Gastroesophageal sphincter (tissue), 4 donors: ENCODE results near the gene HAUS3. TPM values are rescaled to one million over a fixed set of nuclear protein-coding genes. Genes with fewer than 3 reads are reported as not detected.
"Not testable (repeated sequence)": the region's sequence is repeated elsewhere in the genome, so short reads cannot be mapped to it uniquely, and the experiment has no call there.

ENCODE experiments used
- ATAC-seq: fragments of 150-250 bp; one replicate; pipeline ENCODE4 v1.9.1; 2016; ENCODE audit warnings: mild to moderate bottlenecking, moderate library complexity
- H3K27ac ChIP-seq, 4 donors: fragments of 200-600 bp; sonication (generic) in 3 of 4; 1 replicate in 3 of 4; 2 replicates in 1 of 4; pipeline ENCODE4 v1.5.1; 2016 to 2019
- H3K27me3 ChIP-seq: fragments of 200-600 bp; sonication (generic); one replicate; pipeline ENCODE4 v1.5.1; 2019
- H3K36me3 ChIP-seq, 2 donors: fragments of 200-600 bp; sonication (generic); one replicate each; pipeline ENCODE4 v1.5.1; 2019; ENCODE audit warnings: control low read depth in 1 of 2
- H3K4me1 ChIP-seq, 3 donors: fragments of 200-600 bp; sonication (generic); 1 replicate in 2 of 3; 2 replicates in 1 of 3; pipeline ENCODE4 v1.5.1; 2016 to 2019; ENCODE audit warnings: control low read depth in 2 of 3
- H3K4me3 ChIP-seq, 2 donors: fragments of 200-600 bp; sonication (generic); one replicate each; pipeline ENCODE4 v1.5.1; 2019; ENCODE audit warnings: mild to moderate bottlenecking in 1 of 2, moderate library complexity in 1 of 2
- H3K9me3 ChIP-seq, 3 donors: fragments of 200-600 bp; sonication (generic); one replicate each; pipeline ENCODE4 v1.5.1; 2017 to 2019; ENCODE audit warnings: control low read depth in 2 of 3
- CTCF ChIP-seq, 4 experiments: fragments of 200-600 bp in 2 of 4; fragments of 450-650 bp in 2 of 4; sonication (generic) in 1 of 4; IDR thresholded peaks; one replicate each; pipeline ENCODE4 v1.5.1; 2017 to 2019; ENCODE audit warnings: antibody characterized with exemption in 4 of 4, mild to moderate bottlenecking in 2 of 4, moderate library complexity in 2 of 4
- EP300 ChIP-seq: sonication (generic); formaldehyde crosslinking; IDR thresholded peaks from one replicate; pipeline ENCODE4 v1.6.1; 2017; ENCODE audit warnings: antibody characterized with exemption, mild to moderate bottlenecking
- POLR2A ChIP-seq, 2 donors: fragments of 450-650 bp; IDR thresholded peaks; one replicate each; pipeline ENCODE4 v1.6.1; 2017; ENCODE audit warnings: antibody characterized with exemption in 2 of 2, mild to moderate bottlenecking in 2 of 2, moderate library complexity in 1 of 2
- POLR2AphosphoS5 ChIP-seq: sonication (generic); formaldehyde crosslinking; IDR thresholded peaks from one replicate; pipeline ENCODE4 v1.6.1; 2017; ENCODE audit warnings: antibody characterized with exemption
- WGBS, 2 donors: methylation state at CpG; one replicate each; pipeline ENCODE4 v1.1.5; 2018; ENCODE audit warnings: low coverage in 1 of 2; 5-methylcytosine and 5-hydroxymethylcytosine counted together
- total RNA-seq, 4 donors: library from RNA; depleted of rRNA; stranded (reverse); fragments of >200 nt; gene quantifications; one replicate each; pipeline ENCODE4 v1.1.0, GENCODE V29; 2016

HAUS3 gene
- total RNA-seq, 4 donors from 2014 or later = 10.0 to 16.3 (median 12.7) TPM

GRCh38 chr4:2226261-2226660 is 15.7 kb downstream of the HAUS3 start:
- Histone ChIP-seq H3K27me3 (no peaks in the 10 kb centered on the region), H3K4me1 (no peaks in the 10 kb centered on the region), H3K9me3 (no peaks in the 10 kb centered on the region), H3K4me3 (no peak overlapping the region), H3K27ac (no peak overlapping the region), H3K36me3 (peaks cover 0 to 36% of the 10 kb centered on the region in 2 donors)
- 69 to 90% methylated on average over 2 of the region's 2 CpGs for WGBS, 2 donors
- no peak for ATAC-seq
- no peak for TF ChIP-seq POLR2AphosphoS5

- H3K4me1 ChIP-seq = peaks cover 0 to 6% (median 0%) of the 10 kb centered on the region in 3 donors
- no peaks in the 10 kb centered on the region for H3K9me3 ChIP-seq
- no peak for ATAC-seq
- WGBS, 2 donors = 90 to 100% methylated on average over 2 of the region's 2 CpGs
- H3K27me3 ChIP-seq = no peaks in the 10 kb centered on the region
- no peak overlapping the region for H3K4me3 ChIP-seq
- no peak overlapping the region for H3K27ac ChIP-seq
- H3K36me3 ChIP-seq = peaks cover 0 to 31% of the 10 kb centered on the region in 2 donors
- TF ChIP-seq CTCF (IDR thresholded peaks at IDR 0.05) = no peak
- TF ChIP-seq EP300 = no peak
Observed at GRCh38 chr4:2222838-2223237, 19.1 kb downstream of the HAUS3 start.

GRCh38 chr4:2221378-2221777 is 20.5 kb downstream of the HAUS3 start:
- 63 to 70% methylated on average over 4 of the region's 4 CpGs for WGBS, 2 donors
- H3K27me3 ChIP-seq, H3K27ac ChIP-seq, H3K9me3 ChIP-seq, ATAC-seq, H3K4me1 ChIP-seq, H3K4me3 ChIP-seq: not testable (repeated sequence)
- H3K36me3 ChIP-seq = peaks cover 0 to 30% of the 10 kb centered on the region in 2 donors

GRCh38 chr4:2220016-2220630 is 21.8 kb downstream of the HAUS3 start:
- Histone ChIP-seq H3K9me3 (no peaks in the 10 kb centered on the region), H3K4me1 (peaks cover 0 to 6% (median 0%) of the 10 kb centered on the region in 3 donors), H3K4me3 (no peak overlapping the region), H3K27ac (no peak overlapping the region), H3K36me3 (peaks cover 0 to 19% of the 10 kb centered on the region in 2 donors), H3K27me3 (no peaks in the 10 kb centered on the region)
- 2 to 7% methylated on average over 6 to 7 of the region's 10 CpGs for WGBS, 2 donors
- TF ChIP-seq CTCF (IDR thresholded peaks at IDR 0.05) (peak; percentile 69 to 88 (median 78)), EP300 (no peak)
- ATAC-seq = peak; percentile 63

- TF ChIP-seq POLR2A (IDR thresholded peaks at IDR 0.05) = no peak
- no peak for TF ChIP-seq EP300
- no peak for TF ChIP-seq POLR2AphosphoS5
- no peak for TF ChIP-seq CTCF (IDR thresholded peaks at IDR 0.05)
- WGBS, 2 donors = 79 to 82% methylated on average over 5 to 6 of the region's 6 CpGs
- Histone ChIP-seq H3K9me3 (no peaks in the 10 kb centered on the region), H3K4me1 (peaks cover 0 to 6% (median 0%) of the 10 kb centered on the region in 3 donors), H3K4me3 (no peak overlapping the region), H3K27ac (no peak overlapping the region), H3K36me3 (peaks cover 0 to 19% of the 10 kb centered on the region in 2 donors), H3K27me3 (no peaks in the 10 kb centered on the region)
- no peak for ATAC-seq
Observed at GRCh38 chr4:2219233-2219760, 22.6 kb downstream of the HAUS3 start.

GRCh38 chr4:2218436-2218835 is 23.5 kb downstream of the HAUS3 start:
- H3K27me3 ChIP-seq = no peaks in the 10 kb centered on the region
- 60 to 90% methylated on average over 1 of the region's 1 CpG for WGBS, 2 donors
- H3K4me3 ChIP-seq = no peak overlapping the region
- H3K9me3 ChIP-seq = no peaks in the 10 kb centered on the region
- ATAC-seq = no peak
- H3K4me1 ChIP-seq = peaks cover 0 to 6% (median 0%) of the 10 kb centered on the region in 3 donors
- H3K36me3 ChIP-seq = peaks cover 0 to 16% of the 10 kb centered on the region in 2 donors
- TF ChIP-seq POLR2A (IDR thresholded peaks at IDR 0.05) = no peak
- H3K27ac ChIP-seq = no peak overlapping the region
